Myocyte (in vitro differentiated cells): ENCODE data around the gene TSPAN19. TPM values are rescaled to one million over a fixed set of nuclear protein-coding genes. Genes with fewer than 3 reads are reported as not detected.

ENCODE experiments used
- DNase-seq: peaks from one replicate; pipeline ENCODE4 v3.0.0-alpha.2; 2012; ENCODE audit warnings: low read depth
- total RNA-seq: library from RNA; depleted of rRNA; stranded (reverse); fragments of >200 nt; gene quantifications from 2 replicates; pipeline ENCODE4 v1.2.3, GENCODE V29; 2014

The TSPAN19 gene
- total RNA-seq, 1 donor from 2014 or later, result not detected

- no peak for DNase-seq
Measured at GRCh38 chr12:85002778-85003296, 33.2 kb downstream of the TSPAN19 start.

GRCh38 chr12:85000729-85001128 is 35.3 kb downstream of the TSPAN19 start:
- no peak for DNase-seq

- DNase-seq, result no peak
Measured at GRCh38 chr12:84998341-84998740, 37.7 kb downstream of the TSPAN19 start.

GRCh38 chr12:84996759-84997158 is 39.3 kb downstream of the TSPAN19 start:
- DNase-seq, result no peak

- DNase-seq, result no peak
Measured at GRCh38 chr12:84995641-84996040, 40.4 kb downstream of the TSPAN19 start.

DNA sequence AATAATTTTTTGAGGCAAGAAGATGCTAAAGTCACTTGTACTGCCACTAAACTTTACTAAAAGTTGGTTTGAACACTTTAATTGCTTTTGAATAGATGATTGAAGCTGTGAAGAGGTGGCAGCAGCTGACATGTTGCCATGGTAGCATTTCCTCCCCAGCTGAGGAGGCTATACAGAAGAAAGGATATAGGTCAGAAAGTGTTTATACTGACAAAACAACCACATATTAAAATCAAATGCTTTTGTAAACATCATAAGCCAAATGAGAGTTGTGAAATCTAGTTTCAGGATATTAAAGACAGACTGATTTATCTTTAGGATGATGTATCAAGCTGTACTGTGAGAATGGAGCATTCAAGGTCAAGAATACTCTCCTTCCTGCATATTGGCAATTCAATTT is 41.7 kb downstream of the TSPAN19 start:
- no peak for DNase-seq

DNA sequence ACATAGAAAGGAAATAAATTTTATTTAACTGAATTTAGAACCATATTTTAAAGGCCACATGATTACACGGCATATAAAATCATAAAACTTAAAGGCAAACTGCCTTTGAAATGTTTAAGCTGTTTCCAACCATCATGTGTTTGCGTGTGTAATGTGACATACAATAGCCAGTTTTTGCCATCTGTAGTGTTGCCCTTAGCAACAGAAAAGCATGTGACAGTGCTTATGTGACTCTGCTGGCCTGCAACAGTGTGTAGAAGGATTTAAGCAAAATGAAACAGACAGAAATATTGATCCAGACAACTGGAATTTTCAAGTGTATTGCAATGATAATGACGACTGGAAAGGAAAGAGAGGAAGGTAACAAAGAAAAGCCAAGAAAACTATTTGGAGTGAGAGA is 49.5 kb downstream of the TSPAN19 start:
- DNase-seq, result no peak

GRCh38 chr12:84986117-84986516 is 50.0 kb downstream of the TSPAN19 start:
- DNase-seq, result no peak

DNA sequence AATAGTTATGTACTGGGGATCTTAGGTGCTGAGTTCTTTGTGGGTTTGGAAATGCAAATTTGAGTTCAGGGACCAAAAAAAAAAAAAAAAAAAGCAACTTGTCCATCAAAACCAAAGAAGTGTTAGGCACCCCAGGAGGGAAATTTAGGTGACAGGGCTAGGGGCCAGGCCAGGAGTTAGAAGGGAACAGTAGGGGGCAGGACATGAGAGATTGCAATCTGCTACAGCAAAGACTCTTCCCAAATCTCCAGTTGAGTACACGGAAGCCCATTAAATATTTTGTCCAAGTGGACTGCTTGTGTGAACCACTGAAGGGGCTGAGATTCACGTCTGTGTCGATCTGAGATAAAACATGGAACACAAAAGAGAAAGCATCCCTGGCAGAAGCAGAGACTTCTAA is 52.8 kb downstream of the TSPAN19 start:
- no peak for DNase-seq

GRCh38 chr12:84982888-84983287 is 53.2 kb downstream of the TSPAN19 start:
- no peak for DNase-seq

- no peak for DNase-seq
Measured at GRCh38 chr12:84978921-84979320, 57.2 kb downstream of the TSPAN19 start.

- peak; percentile 94 for DNase-seq
Measured at GRCh38 chr12:84976133-84976532, 59.9 kb downstream of the TSPAN19 start.

DNA sequence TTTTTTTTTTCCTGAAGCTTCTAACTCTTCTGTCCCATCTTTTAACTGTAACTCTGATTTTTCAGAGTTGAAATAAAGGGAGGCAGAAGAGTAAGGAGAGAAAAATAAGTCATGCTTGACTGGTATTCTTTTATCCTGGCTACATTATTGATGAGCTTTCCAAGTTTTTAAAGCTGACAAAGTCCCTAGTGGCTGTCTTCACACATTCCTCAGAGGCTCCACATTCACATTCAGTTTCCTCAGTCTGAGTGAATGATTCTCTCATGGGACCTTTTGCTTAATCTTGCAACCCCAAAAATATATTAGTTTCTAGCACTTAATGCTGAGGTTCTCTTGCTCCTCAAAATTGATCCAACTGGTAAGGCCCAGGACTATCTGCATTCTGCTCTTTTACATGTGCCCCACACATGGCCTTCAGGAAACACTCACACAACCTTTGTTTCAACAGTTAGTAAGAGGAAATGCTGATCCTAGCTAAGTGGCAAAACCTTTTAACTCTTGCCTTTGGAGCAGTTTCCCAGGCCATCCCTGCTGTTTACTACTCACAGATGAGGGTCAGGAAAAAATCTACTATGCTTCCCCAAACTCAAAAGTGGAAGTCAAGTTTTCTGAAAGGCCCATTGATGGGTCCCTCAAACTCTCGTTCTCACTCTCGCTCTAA is 61.8 kb downstream of the TSPAN19 start:
- DNase-seq, result no peak

- DNase-seq, result peak; percentile 56
Measured at GRCh38 chr12:84973026-84973425, 63.1 kb downstream of the TSPAN19 start.

DNA sequence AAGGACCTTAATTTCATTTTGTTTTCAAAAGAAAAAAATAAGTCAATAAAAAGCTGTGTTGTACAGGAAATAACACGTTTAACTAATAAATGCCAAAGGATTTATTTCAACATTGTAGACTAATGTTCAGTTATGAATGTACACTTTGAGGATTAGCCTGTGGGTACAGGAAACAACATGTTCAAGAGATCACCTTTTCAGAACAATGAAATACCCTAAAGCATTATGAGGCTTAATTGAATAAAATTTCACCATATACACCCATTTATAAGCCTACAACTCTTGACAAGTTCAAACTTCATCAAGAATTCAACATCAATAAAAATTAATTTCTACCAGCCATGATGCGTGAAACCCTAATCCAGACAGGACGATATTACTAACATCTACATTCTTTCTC is 66.9 kb downstream of the TSPAN19 start:
- no peak for DNase-seq

Other genes starting within 250 kb of the TSPAN19 start
- 3.3 and 3.7 TPM in 2 replicates for gene SLC6A15, start 123.5 kb downstream of the TSPAN19 start, total RNA-seq
- gene LRRIQ1, start 74 bp upstream of the TSPAN19 start, total RNA-seq, result 0.10 TPM in 1 of 2 replicates, not detected in the other
- not detected in 2 replicates for gene ALX1, start 243.9 kb upstream of the TSPAN19 start, total RNA-seq